HL-60 (cell line): ENCODE measurements around the gene TACC3.
A peak's percentile ranks its signal among the peaks of the same experiment; 100 is the strongest.

Source experiments
- DNase-seq, 2 experiments: peaks; one replicate each; pipeline ENCODE4 v3.0.0-alpha.2; 2010 to 2020; ENCODE audit warnings: low read depth in 1 of 2, low spot score in 1 of 2
- H3K27ac ChIP-seq: fragments of 250-450 bp; sonication (Bioruptor Pico); replicated peaks from 2 replicates; pipeline ENCODE4 v1.5.1; 2020; ENCODE audit warnings: mild to moderate bottlenecking, moderate library complexity
- H3K27me3 ChIP-seq: fragments of 250-450 bp; sonication (Bioruptor Pico); 2 replicates; pipeline ENCODE4 v1.5.1; 2021; ENCODE audit warnings: mild to moderate bottlenecking, moderate library complexity; ENCODE audit not compliant: insufficient read depth, poor library complexity, severe bottlenecking
- H3K4me3 ChIP-seq: replicated peaks from 2 replicates; pipeline ENCODE4 v1.5.1; 2011; ENCODE audit warnings: mild to moderate bottlenecking, control low read depth, low read length; ENCODE audit not compliant: insufficient read depth
- CTCF ChIP-seq: IDR thresholded peaks from one replicate; pipeline ENCODE4 v1.5.1; 2011; ENCODE audit warnings: low read length, control low read depth, inconsistent platforms; ENCODE audit not compliant: insufficient read depth
- GABPA ChIP-seq: IDR thresholded peaks from 2 replicates; pipeline ENCODE4 v1.6.1; 2012; ENCODE audit warnings: low read depth
- POLR2AphosphoS5 ChIP-seq: IDR thresholded peaks from 2 replicates; pipeline ENCODE4 v1.6.1; 2012; ENCODE audit warnings: low read depth
- SPI1 ChIP-seq: IDR thresholded peaks from 2 replicates; pipeline ENCODE4 v1.6.1; 2012; ENCODE audit warnings: low read depth, mild to moderate bottlenecking, borderline replicate concordance
- TF ChIP-seq, protein P1 (sequence below): IDR thresholded peaks from 2 replicates; pipeline ENCODE4 v1.6.1; 2012; ENCODE audit warnings: low read depth; ENCODE audit not compliant: insufficient replicate concordance

TACC3 gene

DNA sequence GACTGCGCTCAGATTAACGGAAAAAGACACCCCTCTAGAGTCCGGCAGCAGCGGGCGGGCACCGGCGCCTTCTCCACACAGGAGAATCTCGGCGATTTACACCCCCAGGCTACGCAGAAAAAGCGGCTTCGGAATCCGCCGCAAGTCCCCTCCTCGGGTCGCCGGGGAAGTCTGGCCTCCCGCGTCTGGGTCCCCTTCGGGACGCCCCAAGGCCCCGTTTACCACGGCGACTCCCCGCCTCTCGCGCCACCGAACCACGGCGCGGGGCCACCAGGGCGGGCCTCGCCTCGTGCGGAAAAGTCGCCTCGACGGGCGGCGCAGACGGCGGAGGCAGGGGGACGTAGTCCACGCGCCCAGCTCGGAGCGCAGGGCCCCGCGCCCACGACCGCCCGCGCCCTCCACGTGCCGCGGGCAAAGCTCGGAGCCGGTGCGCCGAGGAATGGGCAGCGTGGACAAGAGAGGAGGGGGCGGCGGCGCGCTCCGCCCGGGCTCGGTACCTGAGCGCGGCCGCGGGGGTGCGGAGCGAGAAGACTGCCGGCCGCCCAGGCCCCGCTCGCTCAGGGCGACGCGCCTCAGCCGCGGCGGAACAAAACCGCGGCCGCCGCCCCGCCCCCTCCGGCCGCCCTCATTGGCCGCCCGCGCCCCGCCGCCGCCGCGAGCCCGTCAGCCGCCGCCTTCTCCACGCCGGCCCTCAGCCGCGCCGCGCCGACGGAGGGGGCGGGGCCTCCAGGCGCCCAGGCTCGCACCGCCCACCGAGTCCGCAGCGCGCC is 37.4 kb upstream of the TACC3 start, which contains the start of gene FAM53A:
Gene FAM53A, minus strand, starts transcription at position 578 of the 770 bp plus-strand sequence. CDS start 15,572 bp downstream, outside the sequence.
- peaks cover 2% of the 10 kb centered on the region for H3K27me3 ChIP-seq
- TF ChIP-seq CTCF (no peak), POLR2AphosphoS5 (no peak), SPI1 (no peak), GABPA (no peak)
- TF ChIP-seq, protein P1, sequence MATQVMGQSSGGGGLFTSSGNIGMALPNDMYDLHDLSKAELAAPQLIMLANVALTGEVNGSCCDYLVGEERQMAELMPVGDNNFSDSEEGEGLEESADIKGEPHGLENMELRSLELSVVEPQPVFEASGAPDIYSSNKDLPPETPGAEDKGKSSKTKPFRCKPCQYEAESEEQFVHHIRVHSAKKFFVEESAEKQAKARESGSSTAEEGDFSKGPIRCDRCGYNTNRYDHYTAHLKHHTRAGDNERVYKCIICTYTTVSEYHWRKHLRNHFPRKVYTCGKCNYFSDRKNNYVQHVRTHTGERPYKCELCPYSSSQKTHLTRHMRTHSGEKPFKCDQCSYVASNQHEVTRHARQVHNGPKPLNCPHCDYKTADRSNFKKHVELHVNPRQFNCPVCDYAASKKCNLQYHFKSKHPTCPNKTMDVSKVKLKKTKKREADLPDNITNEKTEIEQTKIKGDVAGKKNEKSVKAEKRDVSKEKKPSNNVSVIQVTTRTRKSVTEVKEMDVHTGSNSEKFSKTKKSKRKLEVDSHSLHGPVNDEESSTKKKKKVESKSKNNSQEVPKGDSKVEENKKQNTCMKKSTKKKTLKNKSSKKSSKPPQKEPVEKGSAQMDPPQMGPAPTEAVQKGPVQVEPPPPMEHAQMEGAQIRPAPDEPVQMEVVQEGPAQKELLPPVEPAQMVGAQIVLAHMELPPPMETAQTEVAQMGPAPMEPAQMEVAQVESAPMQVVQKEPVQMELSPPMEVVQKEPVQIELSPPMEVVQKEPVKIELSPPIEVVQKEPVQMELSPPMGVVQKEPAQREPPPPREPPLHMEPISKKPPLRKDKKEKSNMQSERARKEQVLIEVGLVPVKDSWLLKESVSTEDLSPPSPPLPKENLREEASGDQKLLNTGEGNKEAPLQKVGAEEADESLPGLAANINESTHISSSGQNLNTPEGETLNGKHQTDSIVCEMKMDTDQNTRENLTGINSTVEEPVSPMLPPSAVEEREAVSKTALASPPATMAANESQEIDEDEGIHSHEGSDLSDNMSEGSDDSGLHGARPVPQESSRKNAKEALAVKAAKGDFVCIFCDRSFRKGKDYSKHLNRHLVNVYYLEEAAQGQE, result no peak
- H3K27ac ChIP-seq, result no peak within 1 kb of the TSS; the same call in 1 of the 2 replicates
- DNase-seq, result peak in 1 of 2 experiments; percentile 85
- H3K4me3 ChIP-seq, result peak within 1 kb of the TSS; percentile 37

- DNase-seq, result no peak
- no peak overlapping the region for H3K27ac ChIP-seq
- H3K4me3 ChIP-seq, result peak overlapping the region; percentile 24
- H3K27me3 ChIP-seq, result peaks cover 2% of the 10 kb centered on the region
- TF ChIP-seq, protein P1, result no peak
- TF ChIP-seq CTCF (no peak), SPI1 (no peak), GABPA (no peak), POLR2AphosphoS5 (no peak)
Observed at GRCh38 chr4:1684506-1685234, 36.7 kb upstream of the TACC3 start.

- TF ChIP-seq POLR2AphosphoS5 (no peak), GABPA (no peak), CTCF (no peak), SPI1 (no peak)
- TF ChIP-seq, protein P1, result no peak
- Histone ChIP-seq H3K4me3 (no peak overlapping the region), H3K27ac (no peak overlapping the region), H3K27me3 (peaks cover 2% of the 10 kb centered on the region)
- DNase-seq, result no peak
Observed at GRCh38 chr4:1685235-1686150, 35.8 kb upstream of the TACC3 start.
